GM23338 (cell line): ENCODE results near the gene GRHL3. TPM values are rescaled to one million over a fixed set of nuclear protein-coding genes. Genes with fewer than 3 reads are reported as not detected.

Experiments used
- ATAC-seq: fragments of 200-7000 bp; cut with Tn5 transposase; 3 replicates; pipeline ENCODE4 v1.9.1; 2020
- DNase-seq: peaks from one replicate; pipeline ENCODE4 v3.0.0-alpha.2; 2015; ENCODE audit warnings: low spot score
- H2AFZ ChIP-seq: fragments of 200-600 bp; sonication (generic); 2 replicates; pipeline ENCODE4 v1.8.0; 2016; ENCODE audit warnings: antibody characterized with exemption, mild to moderate bottlenecking, moderate library complexity
- H3F3A ChIP-seq: fragments of 200-600 bp; sonication (generic); replicated peaks from 2 replicates; pipeline ENCODE4 v1.8.0; 2017; ENCODE audit warnings: antibody characterized with exemption, mixed run types, low read depth
- H3K27ac ChIP-seq: fragments of 200-600 bp; sonication (generic); 2 replicates; pipeline ENCODE4 v1.6.1; 2016; ENCODE audit warnings: low read depth
- H3K27me3 ChIP-seq: fragments of 200-600 bp; sonication (generic); 2 replicates; pipeline ENCODE4 v1.8.0; 2016; ENCODE audit warnings: mild to moderate bottlenecking, mixed run types, moderate library complexity; ENCODE audit not compliant: insufficient read depth
- H3K36me3 ChIP-seq: fragments of 200-600 bp; sonication (generic); 2 replicates; pipeline ENCODE4 v1.8.0; 2016; ENCODE audit warnings: mild to moderate bottlenecking; ENCODE audit not compliant: insufficient read depth
- H3K4me1 ChIP-seq: fragments of 200-600 bp; sonication (generic); 2 replicates; pipeline ENCODE4 v1.8.0; 2016; ENCODE audit warnings: mild to moderate bottlenecking, moderate library complexity; ENCODE audit not compliant: insufficient read depth
- H3K4me2 ChIP-seq: fragments of 200-600 bp; sonication (generic); 2 replicates; pipeline ENCODE4 v1.7.1; 2017; ENCODE audit warnings: mixed run types
- H3K4me3 ChIP-seq: fragments of 200-600 bp; sonication (generic); 2 replicates; pipeline ENCODE4 v1.6.1; 2016; ENCODE audit warnings: mixed run types
- H3K79me2 ChIP-seq: fragments of 200-600 bp; sonication (generic); replicated peaks from 2 replicates; pipeline ENCODE4 v1.8.0; 2017; ENCODE audit warnings: mild to moderate bottlenecking; ENCODE audit not compliant: insufficient read depth
- H3K9me2 ChIP-seq: fragments of 200-600 bp; sonication (generic); 2 replicates; pipeline ENCODE4 v1.8.0; 2017; ENCODE audit not compliant: insufficient read depth
- H4K20me1 ChIP-seq: fragments of 200-600 bp; sonication (generic); replicated peaks from 2 replicates; pipeline ENCODE4 v1.8.0; 2017; ENCODE audit warnings: mild to moderate bottlenecking; ENCODE audit not compliant: insufficient read depth
- H3K27ac Mint-ChIP-seq: 2 replicates; pipeline ENCODE4 v1.8.0; 2020; ENCODE audit warnings: inconsistent platforms, mild to moderate bottlenecking, moderate library complexity, mixed read lengths
- H3K27me3 Mint-ChIP-seq: 3 replicates; pipeline ENCODE4 v1.8.0; 2022; ENCODE audit warnings: low read depth, mild to moderate bottlenecking, moderate library complexity, mixed read lengths, inconsistent platforms; ENCODE audit not compliant: insufficient read depth, poor library complexity
- H3K36me3 Mint-ChIP-seq: 3 replicates; pipeline ENCODE4 v1.8.0; 2021; ENCODE audit warnings: low read depth, mild to moderate bottlenecking, inconsistent platforms, moderate library complexity, mixed read lengths
- H3K4me1 Mint-ChIP-seq: 3 replicates; pipeline ENCODE4 v1.8.0; 2020; ENCODE audit warnings: mild to moderate bottlenecking, inconsistent platforms, mixed read lengths
- H3K4me3 Mint-ChIP-seq: 3 replicates; pipeline ENCODE4 v1.8.0; 2021; ENCODE audit warnings: moderate library complexity, mild to moderate bottlenecking, inconsistent platforms, mixed read lengths
- H3K9me3 Mint-ChIP-seq: 3 replicates; pipeline ENCODE4 v1.8.0; 2020; ENCODE audit warnings: moderate library complexity, mild to moderate bottlenecking, inconsistent platforms, mixed read lengths
- CREB1 ChIP-seq: fragments of 250-450 bp; sonication (Bioruptor Pico); IDR thresholded peaks from 2 replicates; pipeline ENCODE4 v1.5.0; 2020; ENCODE audit warnings: low read depth, mild to moderate bottlenecking, moderate library complexity
- EZH2 ChIP-seq: fragments of 200-600 bp; sonication (generic); IDR thresholded peaks from one replicate; pipeline ENCODE4 v1.8.0; 2017; ENCODE audit warnings: antibody characterized with exemption, mild to moderate bottlenecking, low read depth; ENCODE audit not compliant: unreplicated experiment
- EZH2phosphoT487 ChIP-seq: fragments of 200-600 bp; sonication (generic); IDR thresholded peaks from one replicate; pipeline ENCODE4 v1.8.1; 2018; ENCODE audit warnings: antibody characterized with exemption; ENCODE audit not compliant: unreplicated experiment
- JUNB ChIP-seq: IDR thresholded peaks from one replicate; pipeline ENCODE4 v1.6.1; 2016; ENCODE audit warnings: antibody characterized with exemption; ENCODE audit not compliant: unreplicated experiment
- NANOG ChIP-seq: IDR thresholded peaks from 2 replicates; pipeline ENCODE4 v1.6.1; 2016; ENCODE audit warnings: antibody characterized with exemption, borderline replicate concordance
- POLR2AphosphoS5 ChIP-seq: IDR thresholded peaks from 2 replicates; pipeline ENCODE4 v1.6.1; 2016; ENCODE audit warnings: antibody characterized with exemption, low read depth
- ZNF114 ChIP-seq: fragments of 250-450 bp; sonication (Bioruptor Pico); IDR thresholded peaks from 2 replicates; pipeline ENCODE4 v1.5.0; 2020; ENCODE audit warnings: mild to moderate bottlenecking, moderate library complexity
- ZNF331 ChIP-seq: fragments of 250-450 bp; sonication (Bioruptor Pico); IDR thresholded peaks from 2 replicates; pipeline ENCODE4 v1.5.0; 2020; ENCODE audit warnings: low read depth, mild to moderate bottlenecking, moderate library complexity
- polyA plus RNA-seq: library from polyadenylated mRNA; unstranded; fragments of >200 nt; fragmentation: Nextera tagmentation; extraction: Ambion mirVana; gene quantifications from 2 replicates; pipeline ENCODE4 v1.2.1, GENCODE V29; 2016
- total RNA-seq: library from RNA; depleted of rRNA; stranded (reverse); fragments of >200 nt; shearing (Covaris generic); gene quantifications from 2 replicates; pipeline ENCODE4 v1.2.3, GENCODE V29; 2014
- TF ChIP-seq, protein P1 (sequence below): fragments of 250-450 bp; sonication (Bioruptor Pico); IDR thresholded peaks from 2 replicates; pipeline ENCODE4 v1.5.0; 2020; ENCODE audit warnings: mild to moderate bottlenecking, moderate library complexity
- TF ChIP-seq, protein P2 (sequence below): IDR thresholded peaks from one replicate; pipeline ENCODE4 v1.6.1; 2018; ENCODE audit warnings: antibody characterized with exemption; ENCODE audit not compliant: unreplicated experiment
- TF ChIP-seq, protein P3 (sequence below), 2 experiments: fragments of 200-600 bp in 1 of 2; sonication (generic) in 1 of 2; conservative IDR thresholded peaks; 2 replicates each; pipeline versions ENCODE4 v1.5.1 to v1.6.1; 2016 to 2017; ENCODE audit warnings: antibody characterized with exemption in 2 of 2, low read depth in 2 of 2, mild to moderate bottlenecking in 2 of 2, moderate library complexity in 1 of 2

Gene GRHL3
- total and polyA plus RNA-seq, 2 experiments from 2014 or later = 0.78 to 1.1 TPM

DNA sequence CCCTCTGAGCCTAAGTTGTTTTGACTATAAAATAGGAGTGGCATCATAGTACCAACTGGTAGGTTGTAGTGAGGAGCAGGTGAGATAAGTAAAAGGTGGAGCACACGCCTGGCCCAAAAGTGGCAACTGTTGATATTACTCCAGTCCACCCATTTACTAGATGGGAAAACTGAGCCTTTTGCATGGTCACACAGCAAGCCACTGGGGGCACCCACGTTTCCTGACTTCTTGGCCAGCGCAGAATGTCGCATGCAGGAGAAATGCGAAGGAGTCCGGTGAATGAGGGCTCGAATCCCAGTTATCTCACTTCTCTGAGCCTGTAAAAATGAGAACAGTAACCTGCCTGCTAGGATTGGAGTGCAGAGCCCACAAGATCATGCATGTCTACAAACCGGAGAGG is 20.8 kb downstream of the GRHL3 start:
- no peaks in the 10 kb centered on the region for H3K9me3 Mint-ChIP-seq
- Histone ChIP-seq H3K4me2 (no peak overlapping the region), H3K4me1 (peaks cover 28% of the 10 kb centered on the region), H3K27me3 (no peaks in the 10 kb centered on the region), H3K27ac (no peak overlapping the region), H2AFZ (peak overlapping the region; percentile 97), H3K4me3 (no peak overlapping the region), H3F3A (no peaks in the 10 kb centered on the region), H3K79me2 (no peaks in the 10 kb centered on the region), H3K36me3 (no peaks in the 10 kb centered on the region), H3K9me2 (no peaks in the 10 kb centered on the region), H4K20me1 (no peaks in the 10 kb centered on the region)
- ATAC-seq (no peak), DNase-seq (no peak)
- peaks cover 54% of the 10 kb centered on the region for H3K4me1 Mint-ChIP-seq
- peaks cover 18% of the 10 kb centered on the region for H3K27me3 Mint-ChIP-seq
- TF ChIP-seq CREB1 (CRISPR knock-in tag) = no peak
- TF ChIP-seq, protein P1, sequence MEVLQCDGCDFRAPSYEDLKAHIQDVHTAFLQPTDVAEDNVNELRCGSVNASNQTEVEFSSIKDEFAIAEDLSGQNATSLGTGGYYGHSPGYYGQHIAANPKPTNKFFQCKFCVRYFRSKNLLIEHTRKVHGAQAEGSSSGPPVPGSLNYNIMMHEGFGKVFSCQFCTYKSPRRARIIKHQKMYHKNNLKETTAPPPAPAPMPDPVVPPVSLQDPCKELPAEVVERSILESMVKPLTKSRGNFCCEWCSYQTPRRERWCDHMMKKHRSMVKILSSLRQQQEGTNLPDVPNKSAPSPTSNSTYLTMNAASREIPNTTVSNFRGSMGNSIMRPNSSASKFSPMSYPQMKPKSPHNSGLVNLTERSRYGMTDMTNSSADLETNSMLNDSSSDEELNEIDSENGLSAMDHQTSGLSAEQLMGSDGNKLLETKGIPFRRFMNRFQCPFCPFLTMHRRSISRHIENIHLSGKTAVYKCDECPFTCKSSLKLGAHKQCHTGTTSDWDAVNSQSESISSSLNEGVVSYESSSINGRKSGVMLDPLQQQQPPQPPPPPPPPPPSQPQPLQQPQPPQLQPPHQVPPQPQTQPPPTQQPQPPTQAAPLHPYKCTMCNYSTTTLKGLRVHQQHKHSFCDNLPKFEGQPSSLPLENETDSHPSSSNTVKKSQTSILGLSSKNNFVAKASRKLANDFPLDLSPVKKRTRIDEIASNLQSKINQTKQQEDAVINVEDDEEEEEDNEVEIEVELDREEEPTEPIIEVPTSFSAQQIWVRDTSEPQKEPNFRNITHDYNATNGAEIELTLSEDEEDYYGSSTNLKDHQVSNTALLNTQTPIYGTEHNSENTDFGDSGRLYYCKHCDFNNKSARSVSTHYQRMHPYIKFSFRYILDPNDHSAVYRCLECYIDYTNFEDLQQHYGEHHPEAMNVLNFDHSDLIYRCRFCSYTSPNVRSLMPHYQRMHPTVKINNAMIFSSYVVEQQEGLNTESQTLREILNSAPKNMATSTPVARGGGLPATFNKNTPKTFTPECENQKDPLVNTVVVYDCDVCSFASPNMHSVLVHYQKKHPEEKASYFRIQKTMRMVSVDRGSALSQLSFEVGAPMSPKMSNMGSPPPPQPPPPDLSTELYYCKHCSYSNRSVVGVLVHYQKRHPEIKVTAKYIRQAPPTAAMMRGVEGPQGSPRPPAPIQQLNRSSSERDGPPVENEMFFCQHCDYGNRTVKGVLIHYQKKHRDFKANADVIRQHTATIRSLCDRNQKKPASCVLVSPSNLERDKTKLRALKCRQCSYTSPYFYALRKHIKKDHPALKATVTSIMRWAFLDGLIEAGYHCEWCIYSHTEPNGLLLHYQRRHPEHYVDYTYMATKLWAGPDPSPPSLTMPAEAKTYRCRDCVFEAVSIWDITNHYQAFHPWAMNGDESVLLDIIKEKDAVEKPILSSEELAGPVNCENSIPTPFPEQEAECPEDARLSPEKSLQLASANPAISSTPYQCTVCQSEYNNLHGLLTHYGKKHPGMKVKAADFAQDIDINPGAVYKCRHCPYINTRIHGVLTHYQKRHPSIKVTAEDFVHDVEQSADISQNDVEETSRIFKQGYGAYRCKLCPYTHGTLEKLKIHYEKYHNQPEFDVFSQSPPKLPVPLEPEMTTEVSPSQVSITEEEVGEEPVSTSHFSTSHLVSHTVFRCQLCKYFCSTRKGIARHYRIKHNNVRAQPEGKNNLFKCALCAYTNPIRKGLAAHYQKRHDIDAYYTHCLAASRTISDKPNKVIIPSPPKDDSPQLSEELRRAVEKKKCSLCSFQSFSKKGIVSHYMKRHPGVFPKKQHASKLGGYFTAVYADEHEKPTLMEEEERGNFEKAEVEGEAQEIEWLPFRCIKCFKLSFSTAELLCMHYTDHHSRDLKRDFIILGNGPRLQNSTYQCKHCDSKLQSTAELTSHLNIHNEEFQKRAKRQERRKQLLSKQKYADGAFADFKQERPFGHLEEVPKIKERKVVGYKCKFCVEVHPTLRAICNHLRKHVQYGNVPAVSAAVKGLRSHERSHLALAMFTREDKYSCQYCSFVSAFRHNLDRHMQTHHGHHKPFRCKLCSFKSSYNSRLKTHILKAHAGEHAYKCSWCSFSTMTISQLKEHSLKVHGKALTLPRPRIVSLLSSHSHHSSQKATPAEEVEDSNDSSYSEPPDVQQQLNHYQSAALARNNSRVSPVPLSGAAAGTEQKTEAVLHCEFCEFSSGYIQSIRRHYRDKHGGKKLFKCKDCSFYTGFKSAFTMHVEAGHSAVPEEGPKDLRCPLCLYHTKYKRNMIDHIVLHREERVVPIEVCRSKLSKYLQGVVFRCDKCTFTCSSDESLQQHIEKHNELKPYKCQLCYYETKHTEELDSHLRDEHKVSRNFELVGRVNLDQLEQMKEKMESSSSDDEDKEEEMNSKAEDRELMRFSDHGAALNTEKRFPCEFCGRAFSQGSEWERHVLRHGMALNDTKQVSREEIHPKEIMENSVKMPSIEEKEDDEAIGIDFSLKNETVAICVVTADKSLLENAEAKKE (CRISPR knock-in tag) = no peak
- no peak for TF ChIP-seq JUNB
- TF ChIP-seq EZH2 = no peak
- TF ChIP-seq NANOG = no peak
- no peak for TF ChIP-seq ZNF331 (CRISPR knock-in tag)
- TF ChIP-seq, protein P2, sequence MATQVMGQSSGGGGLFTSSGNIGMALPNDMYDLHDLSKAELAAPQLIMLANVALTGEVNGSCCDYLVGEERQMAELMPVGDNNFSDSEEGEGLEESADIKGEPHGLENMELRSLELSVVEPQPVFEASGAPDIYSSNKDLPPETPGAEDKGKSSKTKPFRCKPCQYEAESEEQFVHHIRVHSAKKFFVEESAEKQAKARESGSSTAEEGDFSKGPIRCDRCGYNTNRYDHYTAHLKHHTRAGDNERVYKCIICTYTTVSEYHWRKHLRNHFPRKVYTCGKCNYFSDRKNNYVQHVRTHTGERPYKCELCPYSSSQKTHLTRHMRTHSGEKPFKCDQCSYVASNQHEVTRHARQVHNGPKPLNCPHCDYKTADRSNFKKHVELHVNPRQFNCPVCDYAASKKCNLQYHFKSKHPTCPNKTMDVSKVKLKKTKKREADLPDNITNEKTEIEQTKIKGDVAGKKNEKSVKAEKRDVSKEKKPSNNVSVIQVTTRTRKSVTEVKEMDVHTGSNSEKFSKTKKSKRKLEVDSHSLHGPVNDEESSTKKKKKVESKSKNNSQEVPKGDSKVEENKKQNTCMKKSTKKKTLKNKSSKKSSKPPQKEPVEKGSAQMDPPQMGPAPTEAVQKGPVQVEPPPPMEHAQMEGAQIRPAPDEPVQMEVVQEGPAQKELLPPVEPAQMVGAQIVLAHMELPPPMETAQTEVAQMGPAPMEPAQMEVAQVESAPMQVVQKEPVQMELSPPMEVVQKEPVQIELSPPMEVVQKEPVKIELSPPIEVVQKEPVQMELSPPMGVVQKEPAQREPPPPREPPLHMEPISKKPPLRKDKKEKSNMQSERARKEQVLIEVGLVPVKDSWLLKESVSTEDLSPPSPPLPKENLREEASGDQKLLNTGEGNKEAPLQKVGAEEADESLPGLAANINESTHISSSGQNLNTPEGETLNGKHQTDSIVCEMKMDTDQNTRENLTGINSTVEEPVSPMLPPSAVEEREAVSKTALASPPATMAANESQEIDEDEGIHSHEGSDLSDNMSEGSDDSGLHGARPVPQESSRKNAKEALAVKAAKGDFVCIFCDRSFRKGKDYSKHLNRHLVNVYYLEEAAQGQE = no peak
- TF ChIP-seq, protein P3, sequence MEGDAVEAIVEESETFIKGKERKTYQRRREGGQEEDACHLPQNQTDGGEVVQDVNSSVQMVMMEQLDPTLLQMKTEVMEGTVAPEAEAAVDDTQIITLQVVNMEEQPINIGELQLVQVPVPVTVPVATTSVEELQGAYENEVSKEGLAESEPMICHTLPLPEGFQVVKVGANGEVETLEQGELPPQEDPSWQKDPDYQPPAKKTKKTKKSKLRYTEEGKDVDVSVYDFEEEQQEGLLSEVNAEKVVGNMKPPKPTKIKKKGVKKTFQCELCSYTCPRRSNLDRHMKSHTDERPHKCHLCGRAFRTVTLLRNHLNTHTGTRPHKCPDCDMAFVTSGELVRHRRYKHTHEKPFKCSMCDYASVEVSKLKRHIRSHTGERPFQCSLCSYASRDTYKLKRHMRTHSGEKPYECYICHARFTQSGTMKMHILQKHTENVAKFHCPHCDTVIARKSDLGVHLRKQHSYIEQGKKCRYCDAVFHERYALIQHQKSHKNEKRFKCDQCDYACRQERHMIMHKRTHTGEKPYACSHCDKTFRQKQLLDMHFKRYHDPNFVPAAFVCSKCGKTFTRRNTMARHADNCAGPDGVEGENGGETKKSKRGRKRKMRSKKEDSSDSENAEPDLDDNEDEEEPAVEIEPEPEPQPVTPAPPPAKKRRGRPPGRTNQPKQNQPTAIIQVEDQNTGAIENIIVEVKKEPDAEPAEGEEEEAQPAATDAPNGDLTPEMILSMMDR (conservative IDR thresholded peaks at IDR 0.05; ENCODE audit: low read depth in 2 of 2) = no peak
- no peak for TF ChIP-seq EZH2phosphoT487
- no peak for TF ChIP-seq ZNF114 (CRISPR knock-in tag)
- no peak for TF ChIP-seq POLR2AphosphoS5
- H3K4me3 Mint-ChIP-seq = no peak overlapping the region
- H3K27ac Mint-ChIP-seq = no peak overlapping the region
- H3K36me3 Mint-ChIP-seq = no peaks in the 10 kb centered on the region
